D721Med (cell line): ENCODE measurements around the gene GPC6.

Source experiments
- DNase-seq: peaks from one replicate; pipeline ENCODE4 v3.0.0; 2011; ENCODE audit warnings: low spot score; ENCODE audit not compliant: insufficient read length
- FAIRE-seq: peaks from 2 replicates; lab custom pipeline; 2011; peaks lifted over from hg19 to GRCh38; lab: Jason Lieb, UNC
- TF ChIP-seq, protein P1 (sequence below): IDR thresholded peaks from 2 replicates; pipeline ENCODE4 v1.5.1; 2012; ENCODE audit warnings: mild to moderate bottlenecking, control low read depth; ENCODE audit not compliant: insufficient read depth; ENCODE audit errors: missing control alignments

GPC6 gene

GRCh38 chr13:94408314-94409036 lies 1181.9 kb downstream of the GPC6 start:
- DNase-seq, result no peak

GRCh38 chr13:94411747-94412146 lies 1185.1 kb downstream of the GPC6 start:
- no peak for DNase-seq
- TF ChIP-seq, protein P1, sequence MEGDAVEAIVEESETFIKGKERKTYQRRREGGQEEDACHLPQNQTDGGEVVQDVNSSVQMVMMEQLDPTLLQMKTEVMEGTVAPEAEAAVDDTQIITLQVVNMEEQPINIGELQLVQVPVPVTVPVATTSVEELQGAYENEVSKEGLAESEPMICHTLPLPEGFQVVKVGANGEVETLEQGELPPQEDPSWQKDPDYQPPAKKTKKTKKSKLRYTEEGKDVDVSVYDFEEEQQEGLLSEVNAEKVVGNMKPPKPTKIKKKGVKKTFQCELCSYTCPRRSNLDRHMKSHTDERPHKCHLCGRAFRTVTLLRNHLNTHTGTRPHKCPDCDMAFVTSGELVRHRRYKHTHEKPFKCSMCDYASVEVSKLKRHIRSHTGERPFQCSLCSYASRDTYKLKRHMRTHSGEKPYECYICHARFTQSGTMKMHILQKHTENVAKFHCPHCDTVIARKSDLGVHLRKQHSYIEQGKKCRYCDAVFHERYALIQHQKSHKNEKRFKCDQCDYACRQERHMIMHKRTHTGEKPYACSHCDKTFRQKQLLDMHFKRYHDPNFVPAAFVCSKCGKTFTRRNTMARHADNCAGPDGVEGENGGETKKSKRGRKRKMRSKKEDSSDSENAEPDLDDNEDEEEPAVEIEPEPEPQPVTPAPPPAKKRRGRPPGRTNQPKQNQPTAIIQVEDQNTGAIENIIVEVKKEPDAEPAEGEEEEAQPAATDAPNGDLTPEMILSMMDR, result no peak
- no peak for FAIRE-seq

More at GRCh38 chr13:94408314-94409036, 1181.9 kb downstream of the GPC6 start:
- TF ChIP-seq, protein P1, result no peak
- FAIRE-seq, result peak; percentile 72

DNA sequence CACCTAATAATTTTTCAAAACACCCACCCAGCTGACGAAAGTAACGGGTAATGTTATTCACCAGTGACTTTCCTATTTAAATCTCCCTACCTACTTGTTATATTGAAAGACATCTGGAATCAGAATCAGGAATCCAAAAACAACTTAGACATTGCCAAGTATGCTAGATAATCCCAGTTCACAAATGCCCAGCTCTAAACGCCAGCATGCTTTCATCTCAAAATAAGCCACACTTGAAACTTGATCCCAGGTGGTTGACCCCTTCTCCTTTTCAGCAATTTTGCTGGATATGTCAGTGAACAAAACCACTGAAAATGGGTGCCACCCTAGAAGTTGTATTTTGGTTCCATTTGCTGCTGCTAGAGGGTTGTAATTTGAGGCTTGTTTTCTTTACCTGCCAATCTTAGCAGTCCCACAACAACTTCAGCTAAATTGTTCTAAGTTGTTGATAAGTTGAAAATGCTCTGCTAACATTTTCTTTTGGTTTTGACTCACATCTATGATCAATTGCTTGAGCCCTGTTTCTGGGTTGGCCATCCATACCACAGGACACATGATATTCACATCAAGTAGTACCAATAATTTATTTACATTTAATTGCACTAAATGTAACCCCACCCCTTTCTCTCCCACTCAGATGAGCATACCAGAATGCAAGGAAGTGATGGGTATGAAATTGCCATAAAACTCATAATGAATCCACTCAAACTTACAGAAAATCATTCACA lies 1186.4 kb downstream of the GPC6 start:
- FAIRE-seq, result no peak
- TF ChIP-seq, protein P1, result no peak
- DNase-seq, result no peak

DNA sequence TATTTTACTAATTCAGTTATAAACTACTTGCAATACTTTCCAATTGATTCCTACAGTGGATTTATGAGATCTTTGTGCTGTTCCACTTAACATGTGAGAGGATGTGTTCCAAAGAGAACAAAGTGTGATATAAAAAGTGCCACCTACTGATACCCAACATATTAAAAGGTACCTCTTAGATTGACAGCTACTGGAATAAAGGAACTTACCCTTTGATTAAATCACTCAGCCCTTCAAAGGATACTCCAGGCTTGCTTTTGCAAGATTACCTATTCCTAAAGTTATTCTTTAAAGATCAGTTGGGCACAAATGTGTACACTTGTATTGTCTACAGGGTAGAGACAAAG lies 1187.0 kb downstream of the GPC6 start:
- TF ChIP-seq, protein P1, result no peak
- FAIRE-seq (no peak), DNase-seq (no peak)

GRCh38 chr13:94414141-94414540 lies 1187.5 kb downstream of the GPC6 start:
- no peak for DNase-seq
- TF ChIP-seq, protein P1, result no peak
- no peak for FAIRE-seq

GRCh38 chr13:94414708-94415107 lies 1188.1 kb downstream of the GPC6 start:
- DNase-seq, result no peak
- TF ChIP-seq, protein P1, result no peak
- FAIRE-seq, result no peak

GRCh38 chr13:94415500-94416237 lies 1189.1 kb downstream of the GPC6 start:
- FAIRE-seq, result peak; percentile 98
- DNase-seq, result no peak
- TF ChIP-seq, protein P1, result no peak
